ENCODE data around the gene RTN1. TPM values are rescaled to one million over a fixed set of nuclear protein-coding genes. Genes with fewer than 3 reads are reported as not detected.

Gene RTN1
- total and polyA plus RNA-seq, 2 experiments from 2014 or later = 4.2 to 4.3 TPM

GRCh38 chr14:59728304-59728703, 142.3 kb downstream of the RTN1 start (continued):
- TF ChIP-seq REST (IDR thresholded peaks at IDR 0.05; ENCODE audit: unreplicated experiment) (no peak), STAT1 (IDR thresholded peaks at IDR 0.05; ENCODE audit: unreplicated experiment) (no peak), POLR2AphosphoS5 (IDR thresholded peaks at IDR 0.05; ENCODE audit: low read depth) (no peak), JUNB (IDR thresholded peaks at IDR 0.05; ENCODE audit: unreplicated experiment) (no peak)

GRCh38 chr14:59727073-59727661, 143.4 kb downstream of the RTN1 start:
- no peak overlapping the region for H3K27ac Mint-ChIP-seq
- H3K9me3 Mint-ChIP-seq = no peaks in the 10 kb centered on the region; the same call in 2 of the 3 replicates
- Histone ChIP-seq H2AFZ (no peak overlapping the region), H4K20me1 (replicated peaks; ENCODE audit: insufficient read depth) (no peaks in the 10 kb centered on the region), H3F3A (replicated peaks; ENCODE audit: low read depth) (no peaks in the 10 kb centered on the region), H3K27me3 (ENCODE audit: insufficient read depth) (no peaks in the 10 kb centered on the region), H3K27ac (ENCODE audit: low read depth) (no peak overlapping the region), H3K9me2 (ENCODE audit: insufficient read depth) (peaks cover 6% of the 10 kb centered on the region; the same call in 1 of the 2 replicates), H3K4me3 (no peak overlapping the region), H3K36me3 (ENCODE audit: insufficient read depth) (no peaks in the 10 kb centered on the region), H3K4me1 (ENCODE audit: insufficient read depth) (no peaks in the 10 kb centered on the region), H3K79me2 (replicated peaks; ENCODE audit: insufficient read depth) (no peaks in the 10 kb centered on the region), H3K4me2 (no peak overlapping the region)
- H3K36me3 Mint-ChIP-seq (ENCODE audit: low read depth) = no peaks in the 10 kb centered on the region; the same call in 2 of the 3 replicates
- TF ChIP-seq REST (IDR thresholded peaks at IDR 0.05; ENCODE audit: unreplicated experiment) = no peak
- no peak overlapping the region for H3K4me3 Mint-ChIP-seq
- DNase-seq (ENCODE audit: low spot score) (no peak), ATAC-seq (no peak)
- H3K4me1 Mint-ChIP-seq = no peaks in the 10 kb centered on the region
- H3K27me3 Mint-ChIP-seq (ENCODE audit: insufficient read depth, low read depth, poor library complexity) = peaks cover 4% of the 10 kb centered on the region

GRCh38 chr14:59711080-59711479, 159.5 kb downstream of the RTN1 start:
- Histone ChIP-seq H3K27ac (ENCODE audit: low read depth) (no peak overlapping the region), H4K20me1 (replicated peaks; ENCODE audit: insufficient read depth) (no peaks in the 10 kb centered on the region), H3K36me3 (ENCODE audit: insufficient read depth) (no peaks in the 10 kb centered on the region), H3K9me2 (ENCODE audit: insufficient read depth) (no peaks in the 10 kb centered on the region), H3K27me3 (ENCODE audit: insufficient read depth) (no peaks in the 10 kb centered on the region), H3K4me1 (ENCODE audit: insufficient read depth) (no peaks in the 10 kb centered on the region), H3F3A (replicated peaks; ENCODE audit: low read depth) (no peaks in the 10 kb centered on the region), H3K4me3 (no peak overlapping the region), H2AFZ (no peak overlapping the region), H3K79me2 (replicated peaks; ENCODE audit: insufficient read depth) (no peaks in the 10 kb centered on the region), H3K4me2 (no peak overlapping the region)
- Mint-ChIP-seq H3K4me3 (no peak overlapping the region), H3K36me3 (ENCODE audit: low read depth) (no peaks in the 10 kb centered on the region), H3K9me3 (no peaks in the 10 kb centered on the region), H3K27me3 (ENCODE audit: insufficient read depth, low read depth, poor library complexity) (no peaks in the 10 kb centered on the region), H3K27ac (no peak overlapping the region), H3K4me1 (no peaks in the 10 kb centered on the region)
- ATAC-seq (no peak), DNase-seq (ENCODE audit: low spot score) (no peak)
- TF ChIP-seq NANOG (IDR thresholded peaks at IDR 0.05; ENCODE audit: borderline replicate concordance) (no peak), ZNF114 (CRISPR knock-in tag; IDR thresholded peaks at IDR 0.05) (no peak), STAT1 (IDR thresholded peaks at IDR 0.05; ENCODE audit: unreplicated experiment) (no peak), EZH2phosphoT487 (IDR thresholded peaks at IDR 0.05; ENCODE audit: unreplicated experiment) (no peak), POLR2AphosphoS5 (IDR thresholded peaks at IDR 0.05; ENCODE audit: low read depth) (no peak), JUNB (IDR thresholded peaks at IDR 0.05; ENCODE audit: unreplicated experiment) (no peak), CREB1 (CRISPR knock-in tag; IDR thresholded peaks at IDR 0.05; ENCODE audit: low read depth) (no peak)
